ENCODE data around the gene EXOC3L4.
A peak's percentile ranks its signal among the peaks of the same experiment; 100 is the strongest.

GRCh38 chr14:103072595-103073366, 21.7 kb upstream of the EXOC3L4 start:
- 0 out of 3 replicates have a peak, but pooled peaks have one; percentile 15 for TF ChIP-seq CTCF (IDR thresholded peaks at IDR 0.05)
- no peak for TF ChIP-seq TP53 (CRISPR knock-in tag; IDR thresholded peaks at IDR 0.05)
- no peak for TF ChIP-seq NR3C1 (IDR thresholded peaks at IDR 0.05)
- TF ChIP-seq CEBPB (IDR thresholded peaks at IDR 0.05): no peak
- no peak for TF ChIP-seq BCL3 (IDR thresholded peaks at IDR 0.05)
- TF ChIP-seq EP300 (IDR thresholded peaks at IDR 0.05): peak; percentile 52 to 53; a peak in 2 of 5 replicates
- TF ChIP-seq PBX3 (IDR thresholded peaks at IDR 0.05): no peak; the same call in 1 of the 2 replicates
- TF ChIP-seq RAD21 (conservative IDR thresholded peaks at IDR 0.05 in 1 of 2, IDR thresholded peaks at IDR 0.05 in 1 of 2): peak in 1 of 2 experiments; percentile 30; a peak in 2 of 5 replicates
- TF ChIP-seq MAX (IDR thresholded peaks at IDR 0.05): no peak; the same call in 1 of the 2 replicates
